Right lobe of liver (tissue), 4 donors: ENCODE data around the gene MED15.

Experiments used
- POLR2A ChIP-seq: fragments of 450-650 bp; IDR thresholded peaks from one replicate; pipeline ENCODE4 v1.6.1; 2017; ENCODE audit warnings: antibody characterized with exemption, mild to moderate bottlenecking
- TF ChIP-seq, protein P1 (sequence below), 4 donors: fragments of 200-600 bp in 3 of 4; fragments of 450-650 bp in 1 of 4; IDR thresholded peaks; one replicate each; pipeline versions ENCODE4 v1.5.1 to v1.8.0; 2016 to 2022; ENCODE audit warnings: antibody characterized with exemption in 4 of 4, mild to moderate bottlenecking in 2 of 4
- donor health status: DM: no; HTN: no; CAD: no.
- donor health status: DM: no; HTN: no; CAD: no.
- donor health status: DM: no; HTN: yes; CAD: no.

DNA sequence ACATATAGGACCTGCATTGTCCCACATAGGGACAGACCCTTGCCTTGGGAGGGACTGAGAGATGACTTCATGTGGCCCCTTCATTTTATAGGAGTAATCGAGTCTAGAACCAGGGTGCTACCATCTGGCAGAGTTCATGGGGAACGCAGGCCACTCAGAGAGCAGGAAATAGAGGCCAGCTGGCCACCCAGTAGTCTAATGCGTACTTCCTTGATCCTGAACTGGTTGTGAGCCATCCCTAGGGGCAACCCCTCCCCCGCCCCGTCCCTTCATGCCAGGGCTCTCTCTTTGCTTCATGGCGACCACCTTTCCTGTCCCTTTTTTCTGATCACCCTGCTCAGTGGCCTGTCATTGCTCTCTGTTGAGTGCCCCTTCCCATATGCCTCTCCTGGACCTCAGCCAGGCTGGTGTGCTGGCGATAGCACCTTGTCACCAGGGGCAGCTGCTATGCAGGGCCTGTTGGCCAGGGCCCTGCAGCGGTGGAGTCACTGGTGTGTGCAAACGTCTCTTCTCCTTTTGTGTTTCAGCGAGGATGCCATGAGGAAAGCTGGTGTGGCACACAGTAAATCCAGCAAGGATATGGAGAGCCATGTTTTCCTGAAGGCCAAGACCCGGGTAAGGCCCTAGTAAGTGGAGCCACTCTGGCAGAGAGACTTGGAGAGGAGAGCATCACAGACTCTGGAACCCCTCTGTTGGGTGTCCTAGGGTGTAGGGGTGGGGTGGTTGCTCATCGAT, 29.3 kb downstream of the MED15 start:
- TF ChIP-seq, protein P1, sequence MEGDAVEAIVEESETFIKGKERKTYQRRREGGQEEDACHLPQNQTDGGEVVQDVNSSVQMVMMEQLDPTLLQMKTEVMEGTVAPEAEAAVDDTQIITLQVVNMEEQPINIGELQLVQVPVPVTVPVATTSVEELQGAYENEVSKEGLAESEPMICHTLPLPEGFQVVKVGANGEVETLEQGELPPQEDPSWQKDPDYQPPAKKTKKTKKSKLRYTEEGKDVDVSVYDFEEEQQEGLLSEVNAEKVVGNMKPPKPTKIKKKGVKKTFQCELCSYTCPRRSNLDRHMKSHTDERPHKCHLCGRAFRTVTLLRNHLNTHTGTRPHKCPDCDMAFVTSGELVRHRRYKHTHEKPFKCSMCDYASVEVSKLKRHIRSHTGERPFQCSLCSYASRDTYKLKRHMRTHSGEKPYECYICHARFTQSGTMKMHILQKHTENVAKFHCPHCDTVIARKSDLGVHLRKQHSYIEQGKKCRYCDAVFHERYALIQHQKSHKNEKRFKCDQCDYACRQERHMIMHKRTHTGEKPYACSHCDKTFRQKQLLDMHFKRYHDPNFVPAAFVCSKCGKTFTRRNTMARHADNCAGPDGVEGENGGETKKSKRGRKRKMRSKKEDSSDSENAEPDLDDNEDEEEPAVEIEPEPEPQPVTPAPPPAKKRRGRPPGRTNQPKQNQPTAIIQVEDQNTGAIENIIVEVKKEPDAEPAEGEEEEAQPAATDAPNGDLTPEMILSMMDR (IDR thresholded peaks at IDR 0.05), result no peak
- TF ChIP-seq POLR2A, result no peak
